ENCODE data around the gene IGSF10.

DNA sequence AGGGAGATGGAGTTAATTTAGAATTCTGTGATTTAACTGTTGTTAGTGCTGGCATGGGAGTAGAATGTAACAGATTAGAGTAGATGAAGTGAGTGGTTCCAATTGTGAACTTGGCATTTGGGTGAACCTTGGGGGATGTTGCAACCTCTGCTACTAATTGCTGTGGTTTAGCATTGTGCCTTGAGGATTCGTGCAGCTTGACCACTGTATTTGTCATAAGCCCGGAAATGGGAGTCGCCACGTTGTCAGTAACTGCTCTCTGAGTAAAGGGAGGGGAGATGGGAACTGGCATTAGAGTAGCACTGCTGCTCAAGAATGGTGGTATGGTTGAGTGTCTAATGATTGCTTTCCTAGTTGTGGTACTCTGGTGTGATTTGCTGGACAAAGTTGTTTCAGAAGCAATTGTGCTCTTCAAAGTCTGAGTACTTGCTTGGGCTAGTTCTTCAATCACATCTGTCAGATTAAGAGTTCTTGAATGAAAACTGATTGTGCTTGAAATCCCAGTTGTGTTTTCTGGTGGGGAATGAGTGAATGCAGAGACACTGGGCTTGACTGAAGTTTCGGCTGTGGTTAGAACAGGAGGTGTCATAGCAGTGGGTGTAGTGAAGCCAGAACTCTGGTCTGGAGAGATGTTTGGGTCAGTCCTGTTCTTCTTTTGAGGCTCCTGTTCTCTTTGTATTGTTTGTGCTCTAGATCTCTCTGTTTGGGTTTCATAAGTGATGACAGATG, 15.4 kb downstream of the IGSF10 start:
- TF ChIP-seq POLR2AphosphoS5 (IDR thresholded peaks at IDR 0.05) (no peak), POLR2A (IDR thresholded peaks at IDR 0.05; ENCODE audit: low read depth) (no peak)
- TF ChIP-seq, protein P1, sequence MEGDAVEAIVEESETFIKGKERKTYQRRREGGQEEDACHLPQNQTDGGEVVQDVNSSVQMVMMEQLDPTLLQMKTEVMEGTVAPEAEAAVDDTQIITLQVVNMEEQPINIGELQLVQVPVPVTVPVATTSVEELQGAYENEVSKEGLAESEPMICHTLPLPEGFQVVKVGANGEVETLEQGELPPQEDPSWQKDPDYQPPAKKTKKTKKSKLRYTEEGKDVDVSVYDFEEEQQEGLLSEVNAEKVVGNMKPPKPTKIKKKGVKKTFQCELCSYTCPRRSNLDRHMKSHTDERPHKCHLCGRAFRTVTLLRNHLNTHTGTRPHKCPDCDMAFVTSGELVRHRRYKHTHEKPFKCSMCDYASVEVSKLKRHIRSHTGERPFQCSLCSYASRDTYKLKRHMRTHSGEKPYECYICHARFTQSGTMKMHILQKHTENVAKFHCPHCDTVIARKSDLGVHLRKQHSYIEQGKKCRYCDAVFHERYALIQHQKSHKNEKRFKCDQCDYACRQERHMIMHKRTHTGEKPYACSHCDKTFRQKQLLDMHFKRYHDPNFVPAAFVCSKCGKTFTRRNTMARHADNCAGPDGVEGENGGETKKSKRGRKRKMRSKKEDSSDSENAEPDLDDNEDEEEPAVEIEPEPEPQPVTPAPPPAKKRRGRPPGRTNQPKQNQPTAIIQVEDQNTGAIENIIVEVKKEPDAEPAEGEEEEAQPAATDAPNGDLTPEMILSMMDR (IDR thresholded peaks at IDR 0.05) = no peak
